Prostate gland (tissue), 2 donors: Measurements from ENCODE around the gene SH3GL3.

Experiments
- CTCF ChIP-seq, 4 experiments: fragments of 200-600 bp in 2 of 4; fragments of 450-650 bp in 2 of 4; sonication (generic) in 2 of 4; IDR thresholded peaks; 1 replicate in 3 of 4; 2 replicates in 1 of 4; pipeline ENCODE4 v1.5.1; 2016 to 2019; ENCODE audit warnings: antibody characterized with exemption in 4 of 4, mild to moderate bottlenecking in 2 of 4, moderate library complexity in 2 of 4
- POLR2A ChIP-seq: fragments of 450-650 bp; IDR thresholded peaks from one replicate; pipeline ENCODE4 v1.6.1; 2016; ENCODE audit warnings: antibody characterized with exemption, mild to moderate bottlenecking

GRCh38 chr15:83538682-83539081 lies 91.5 kb downstream of the SH3GL3 start:
- TF ChIP-seq CTCF (IDR thresholded peaks at IDR 0.05), result no peak
- TF ChIP-seq POLR2A, result no peak
